Stimulated activated CD4-positive, alpha-beta T cell treated with anti-CD3 and anti-CD28 coated beads, Interleukin-2, amount 100 ng/mL, for 24 hours (primary cell): ENCODE measurements around the gene RCAN1.
A peak's percentile ranks its signal among the peaks of the same experiment; 100 is the strongest.

Source experiments
- DNase-seq, 2 donors: peaks; one replicate each; pipeline ENCODE4 v3.0.0-alpha.2; 2020

The RCAN1 gene

GRCh38 chr21:34598931-34599400, 15.9 kb downstream of the RCAN1 start:
- DNase-seq: no peak

DNA sequence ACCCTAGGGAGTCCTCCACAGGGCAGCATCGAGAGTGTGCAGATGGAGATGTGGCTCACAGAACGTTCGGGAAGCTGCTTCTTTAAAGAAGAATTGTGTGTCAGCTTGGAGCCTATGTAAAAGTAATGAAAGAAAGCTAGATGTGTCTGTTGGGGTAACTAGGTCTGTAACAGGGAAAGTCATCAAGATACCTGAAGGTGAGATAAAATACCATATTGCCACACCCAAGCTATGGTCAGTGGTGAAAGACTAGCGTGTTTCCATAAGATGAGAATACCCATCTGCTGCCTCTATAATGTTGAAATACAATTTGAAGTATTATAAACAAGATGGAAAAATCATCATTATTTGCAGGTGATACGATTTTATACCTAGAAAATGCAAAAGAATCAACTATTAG, 17.5 kb downstream of the RCAN1 start:
- DNase-seq: no peak

- DNase-seq: no peak
Measured at GRCh38 chr21:34596561-34597271, 18.2 kb downstream of the RCAN1 start.

DNA sequence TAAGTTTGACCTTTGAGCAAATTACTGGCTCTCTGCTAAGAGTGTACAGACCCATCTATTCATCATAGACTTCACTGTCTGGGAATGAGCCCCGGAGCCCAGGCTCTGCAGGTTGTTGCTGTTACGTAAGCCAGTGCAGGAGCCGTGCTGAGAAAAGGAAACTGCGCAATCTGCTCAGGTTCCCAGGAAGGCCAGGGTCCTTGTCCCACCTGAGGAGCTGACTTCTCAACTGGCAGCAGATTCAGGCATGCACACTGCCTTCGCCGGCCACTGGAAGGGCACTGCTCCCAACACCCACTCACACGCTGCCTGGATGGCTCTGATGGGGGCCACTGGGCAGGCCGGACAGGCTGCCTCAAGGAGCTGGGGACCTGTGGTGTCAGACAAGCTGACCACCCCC, 19.5 kb downstream of the RCAN1 start:
- DNase-seq: no peak

DNA sequence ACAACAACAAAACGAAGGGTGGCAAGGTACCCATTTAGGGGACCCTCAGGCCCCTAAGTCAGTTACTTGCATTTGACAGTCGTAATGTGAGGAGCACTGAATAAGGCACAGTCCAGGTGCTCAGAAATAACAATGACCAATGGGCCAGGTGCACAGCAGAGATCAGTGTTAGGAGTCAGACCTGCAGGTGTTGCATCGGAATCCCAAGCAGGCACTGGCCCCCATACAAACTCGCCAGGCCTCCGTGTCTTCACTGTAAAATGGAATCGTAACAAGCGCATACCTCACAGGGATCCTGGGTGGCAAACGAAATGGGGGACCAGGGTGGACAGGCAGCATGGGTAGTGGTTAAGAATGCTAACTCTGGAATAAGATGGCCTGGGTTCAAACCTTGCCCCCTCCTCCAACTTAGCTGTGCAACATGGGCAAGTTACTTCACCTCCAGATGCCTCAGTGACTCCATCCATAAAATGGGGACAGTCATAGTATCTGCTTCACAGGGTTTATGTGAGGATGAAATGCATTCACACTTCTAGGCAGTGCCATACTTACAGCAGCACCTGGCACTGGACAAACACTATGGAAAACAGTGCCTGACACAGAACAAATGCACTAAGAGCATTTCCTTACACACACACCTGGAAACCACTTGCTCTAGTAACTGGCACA, 20.2 kb downstream of the RCAN1 start:
- DNase-seq: no peak

DNA sequence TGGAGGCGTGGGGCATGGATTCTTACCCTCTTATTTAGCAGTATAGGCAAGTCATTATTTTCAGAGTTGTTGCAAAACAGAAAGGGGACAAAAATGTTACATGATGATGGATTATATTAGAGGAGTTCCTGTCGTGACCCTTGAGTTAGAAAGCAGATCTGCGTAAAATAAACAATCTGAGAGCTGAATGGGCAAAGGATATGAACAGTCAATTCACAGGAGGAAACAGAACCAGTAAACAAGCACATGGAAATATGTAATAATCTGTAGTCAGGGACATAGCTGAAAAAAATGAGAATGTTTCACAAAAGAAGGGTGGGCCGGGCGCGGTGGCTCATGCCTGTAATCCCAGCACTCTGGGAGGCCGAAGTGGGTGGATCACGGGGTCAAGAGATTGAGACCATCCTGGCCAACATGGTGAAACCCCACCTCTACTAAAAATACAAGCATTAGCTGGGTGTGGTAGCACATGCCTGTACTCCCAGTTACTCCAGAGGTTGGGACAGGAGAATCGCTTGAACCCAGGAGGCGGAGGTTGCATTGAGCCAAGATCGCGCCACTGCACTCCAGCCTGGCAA, 20.9 kb downstream of the RCAN1 start:
- no peak for DNase-seq

DNA sequence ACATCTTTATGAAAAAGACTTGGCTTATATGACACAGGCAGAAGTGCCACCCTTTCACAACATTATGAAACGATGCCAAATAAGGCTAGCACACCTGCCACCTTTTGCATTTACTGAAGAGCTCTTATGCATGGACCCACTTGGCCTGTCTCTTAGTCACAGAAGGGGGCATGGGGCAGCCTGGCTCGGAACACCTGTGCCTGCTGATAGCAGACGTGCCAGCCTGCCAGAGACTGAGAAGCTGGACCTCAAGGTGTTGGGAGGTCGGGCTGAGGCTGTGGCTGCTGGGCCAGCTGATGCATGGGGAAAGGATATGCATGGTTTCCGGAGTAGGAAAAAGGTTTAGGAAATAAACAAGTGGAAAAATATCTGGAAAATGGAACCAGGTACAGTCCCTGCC, 21.5 kb downstream of the RCAN1 start:
- DNase-seq: no peak

- DNase-seq: no peak
Measured at GRCh38 chr21:34592120-34592955, 22.6 kb downstream of the RCAN1 start.

DNA sequence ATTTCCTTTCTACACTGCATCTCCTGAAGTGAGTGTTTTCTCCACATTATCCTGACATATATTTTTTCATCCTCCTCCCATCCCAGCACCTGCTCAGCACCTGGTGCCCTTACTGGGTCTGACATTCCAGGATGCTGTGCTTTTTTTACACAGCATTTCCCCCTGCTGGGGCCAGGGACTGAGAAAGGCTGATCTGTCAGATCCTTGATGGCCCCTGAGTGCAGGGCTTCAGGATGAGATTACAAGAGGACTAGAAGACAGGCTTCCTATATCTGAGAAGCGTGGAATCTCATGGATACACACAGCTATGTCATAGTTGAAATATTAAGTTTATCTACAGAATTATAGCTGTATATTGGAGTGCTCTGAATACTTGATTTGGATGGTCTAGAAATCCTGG, 24.4 kb downstream of the RCAN1 start:
- no peak for DNase-seq

GRCh38 chr21:34589511-34590282, 25.2 kb downstream of the RCAN1 start:
- no peak for DNase-seq

- no peak for DNase-seq
Measured at GRCh38 chr21:34583926-34584563, 30.9 kb downstream of the RCAN1 start.

- DNase-seq: peak in 1 of 2 donors; percentile 10
Measured at GRCh38 chr21:34582506-34583150, 32.3 kb downstream of the RCAN1 start.

DNA sequence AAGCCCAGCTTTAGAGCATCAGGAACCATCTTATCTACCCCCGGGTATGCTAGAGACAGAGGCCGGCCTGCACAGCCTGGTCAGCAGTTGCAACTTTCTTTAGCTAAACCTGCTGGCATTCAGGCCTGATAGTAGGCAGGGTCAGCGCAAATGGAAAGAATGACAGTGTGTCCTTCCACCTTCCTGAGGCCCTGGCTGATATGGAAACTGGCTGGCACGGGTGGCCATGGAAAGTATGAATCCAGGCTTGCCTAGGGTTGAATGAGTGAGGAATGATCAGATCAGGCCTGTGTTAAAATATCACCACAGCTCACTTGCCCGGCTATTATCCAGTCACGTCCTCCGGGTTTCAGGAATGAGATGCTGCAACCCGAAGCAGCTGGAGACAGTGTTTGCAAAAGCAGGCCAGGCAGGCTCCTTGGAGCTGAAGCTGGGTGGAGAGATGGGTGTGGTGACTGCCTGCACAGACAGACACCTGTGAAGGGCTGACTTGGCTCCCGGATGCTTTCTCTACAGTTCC, 34.7 kb downstream of the RCAN1 start:
- no peak for DNase-seq

GRCh38 chr21:34579411-34579810, 35.5 kb downstream of the RCAN1 start:
- DNase-seq: no peak

GRCh38 chr21:34576041-34576511, 38.8 kb downstream of the RCAN1 start:
- DNase-seq: no peak

- DNase-seq: no peak
Measured at GRCh38 chr21:34574601-34575529, 40.0 kb downstream of the RCAN1 start.

- no peak for DNase-seq
Measured at GRCh38 chr21:34571994-34572393, 42.9 kb downstream of the RCAN1 start.

GRCh38 chr21:34570313-34570712, 44.6 kb downstream of the RCAN1 start:
- no peak for DNase-seq

GRCh38 chr21:34569381-34569979, 45.4 kb downstream of the RCAN1 start:
- no peak for DNase-seq
